Middle frontal gyrus (tissue), 1 donor: ENCODE results near the gene PHF1.

ENCODE experiments used
- DNase-seq: peaks from one replicate; pipeline ENCODE4 v3.0.0-alpha.2; 2015; ENCODE audit warnings: low spot score; ENCODE audit errors: extremely low spot score

Gene PHF1

GRCh38 chr6:33417128-33417902, 6.5 kb downstream of the PHF1 start:
- DNase-seq = no peak

DNA sequence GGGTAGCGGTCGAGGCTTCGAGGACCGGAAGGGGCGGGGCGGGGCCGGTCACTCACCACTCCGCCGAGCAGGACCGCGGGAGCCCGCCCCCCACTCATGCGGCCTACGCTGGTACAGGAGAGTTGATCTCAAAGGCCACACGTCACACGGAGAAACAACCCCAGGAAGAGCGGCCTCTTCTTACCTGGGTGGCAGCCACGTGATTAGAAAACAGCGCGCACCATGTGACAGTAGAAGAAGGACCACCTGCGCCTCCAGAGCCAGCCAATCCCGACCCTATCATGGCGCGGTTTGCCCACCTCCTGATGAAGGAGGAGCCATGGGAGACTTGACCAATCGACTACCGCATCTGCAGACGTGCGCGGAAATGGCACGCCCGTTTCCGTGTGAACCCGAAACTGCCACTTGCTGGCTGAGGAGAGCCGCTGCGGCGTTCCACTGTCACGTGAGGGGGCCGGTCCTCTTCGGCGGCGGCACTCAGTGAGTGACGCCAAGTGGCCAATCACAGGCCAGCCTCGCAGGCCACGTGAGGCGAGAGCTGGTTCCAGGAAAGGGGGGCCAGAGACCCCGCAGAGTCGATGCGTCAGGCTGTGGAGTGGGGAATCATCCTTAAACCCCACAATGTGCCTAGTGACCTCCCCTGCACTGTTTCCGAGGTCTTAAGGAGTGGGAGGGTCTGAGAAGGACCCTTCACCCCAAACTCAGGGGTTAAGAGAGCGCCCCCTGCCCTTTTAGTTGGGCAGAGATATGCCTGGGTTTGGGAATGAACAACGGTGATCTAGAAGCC, 7.3 kb downstream of the PHF1 start, which contains the start of gene CUTA:
Gene CUTA (minus strand): TSS at position 205 of the 787 bp plus-strand sequence. CDS start 107 bp downstream, at position 98.
- peak; percentile 100 for DNase-seq

GRCh38 chr6:33418690-33419291, 8.0 kb downstream of the PHF1 start:
- DNase-seq = no peak

DNA sequence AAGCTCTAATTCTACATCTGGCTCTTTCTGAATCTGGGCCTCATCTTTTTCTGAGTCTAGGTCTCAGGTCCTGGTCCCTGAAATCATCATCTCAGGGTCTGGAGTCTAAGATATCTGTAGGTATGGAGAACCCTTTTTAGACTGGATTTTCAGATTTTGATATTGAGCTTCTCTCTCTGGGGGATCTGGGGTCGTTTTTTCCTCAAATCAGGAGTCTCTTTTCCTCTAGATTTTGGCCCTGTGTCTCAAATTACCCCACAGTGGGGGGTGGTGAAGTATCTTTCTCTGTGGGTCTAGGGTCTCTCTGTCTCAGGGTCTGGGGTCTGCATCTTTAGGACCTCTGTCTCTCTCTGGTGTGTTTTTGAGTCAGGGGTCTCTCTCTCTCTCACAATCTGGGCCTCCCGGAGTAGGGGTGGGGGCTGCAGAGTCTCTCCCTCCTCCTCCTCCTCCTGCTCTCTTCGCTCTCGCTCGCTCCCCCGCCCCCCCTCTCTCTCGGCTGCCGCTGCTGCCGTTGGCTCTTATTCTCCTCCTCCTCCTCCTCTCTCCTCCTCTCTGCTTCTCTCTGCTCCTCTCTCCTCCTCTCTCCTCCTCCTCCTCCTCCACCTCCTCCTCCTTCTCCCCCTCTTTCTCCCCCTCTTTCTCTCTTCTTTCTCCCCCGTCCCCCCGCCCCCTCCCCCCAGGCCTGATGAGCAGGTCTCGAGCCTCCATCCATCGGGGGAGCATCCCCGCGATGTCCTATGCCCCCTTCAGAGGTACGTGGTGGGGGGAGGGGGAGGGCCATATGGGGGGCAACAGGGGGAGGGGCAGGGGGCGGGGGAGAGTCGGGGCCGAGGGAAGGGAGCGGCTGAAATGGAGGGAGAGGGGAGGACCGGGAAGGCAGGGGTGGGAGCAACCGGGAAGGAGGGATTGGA, 9.0 kb downstream of the PHF1 start, which contains the start of gene SYNGAP1:
Gene SYNGAP1 (plus strand): TSS at position 486 of the 911 bp plus-strand sequence. CDS start 200 bp downstream, at position 686.
- DNase-seq = no peak

- DNase-seq = no peak
These were observed 9.9 kb downstream of the PHF1 start for GRCh38 chr6:33420491-33421343.

DNA sequence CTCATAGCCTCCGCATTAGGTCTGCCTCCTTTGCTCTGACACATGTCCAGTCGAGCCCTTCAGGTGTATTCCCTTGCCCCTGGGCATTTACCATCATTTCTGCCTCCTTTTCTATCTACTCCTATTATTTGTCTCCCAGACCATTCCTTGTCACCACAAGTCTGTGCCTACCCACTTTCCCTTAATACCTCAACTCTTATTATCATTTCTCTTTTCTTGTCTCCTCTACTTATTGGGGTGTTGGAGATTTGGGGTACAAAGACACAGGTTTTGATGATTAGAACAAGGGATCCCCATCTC, 10.5 kb downstream of the PHF1 start:
- no peak for DNase-seq

DNA sequence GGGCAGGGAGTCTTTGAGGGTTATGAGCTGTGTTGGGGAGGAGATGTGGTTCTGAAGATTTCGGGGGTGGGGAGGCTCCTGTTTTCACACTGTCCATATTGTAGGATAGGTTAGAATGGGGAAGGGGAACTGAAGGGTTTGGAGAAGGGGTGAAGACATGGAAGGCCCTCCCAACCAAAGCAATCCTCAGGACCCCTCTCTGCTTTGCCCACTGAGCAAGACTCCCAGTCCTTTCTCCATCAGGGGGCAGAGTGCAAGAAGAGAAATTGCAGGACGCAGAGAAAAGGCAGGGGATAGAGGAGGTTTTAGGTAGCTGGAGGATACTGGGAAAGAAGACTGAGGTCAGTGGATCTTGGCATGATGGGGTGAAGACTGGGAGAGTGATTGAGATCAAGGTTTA, 13.0 kb downstream of the PHF1 start:
- DNase-seq = no peak

DNA sequence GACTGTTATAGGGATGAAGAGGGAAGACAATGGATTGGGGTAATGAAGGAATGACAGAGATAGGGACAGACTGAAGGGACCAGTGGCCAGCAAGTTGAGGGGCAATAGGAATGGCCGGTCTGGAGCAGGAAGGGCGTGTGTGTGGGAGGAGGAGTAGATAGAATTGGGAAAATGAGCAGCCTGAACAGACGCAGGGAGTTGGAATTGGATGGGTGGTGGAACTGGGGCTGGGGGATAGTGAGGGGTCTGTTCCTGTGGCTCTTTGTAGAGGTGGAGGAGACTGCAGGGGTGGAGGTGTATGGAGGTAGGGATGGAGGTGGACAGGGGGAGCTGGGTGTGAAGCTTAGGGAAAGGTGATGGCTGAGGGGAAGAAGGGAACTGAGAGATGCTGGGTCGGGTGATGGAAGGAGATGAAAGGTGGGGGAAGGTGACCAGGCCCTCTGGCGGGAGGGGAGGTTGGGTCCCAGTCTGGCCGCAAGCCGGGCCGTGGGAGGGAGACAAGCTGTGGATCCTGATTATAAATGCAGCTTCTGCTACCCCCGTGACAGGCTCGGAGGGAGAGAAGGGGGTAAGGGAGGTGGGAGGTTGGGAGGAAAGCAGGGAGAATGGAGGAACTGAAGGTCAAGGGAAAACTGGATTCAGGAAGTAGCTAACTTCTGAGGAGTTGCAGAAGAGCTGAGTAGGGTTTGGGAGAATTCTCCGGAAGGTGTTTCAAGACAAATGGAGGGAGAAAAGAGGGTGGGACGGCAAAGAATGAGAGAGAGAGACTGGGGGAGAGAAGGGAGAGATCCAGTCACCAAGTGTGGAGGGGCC, 14.2 kb downstream of the PHF1 start:
- no peak for DNase-seq

- DNase-seq = no peak
These were observed 15.1 kb downstream of the PHF1 start for GRCh38 chr6:33425668-33426577.

DNA sequence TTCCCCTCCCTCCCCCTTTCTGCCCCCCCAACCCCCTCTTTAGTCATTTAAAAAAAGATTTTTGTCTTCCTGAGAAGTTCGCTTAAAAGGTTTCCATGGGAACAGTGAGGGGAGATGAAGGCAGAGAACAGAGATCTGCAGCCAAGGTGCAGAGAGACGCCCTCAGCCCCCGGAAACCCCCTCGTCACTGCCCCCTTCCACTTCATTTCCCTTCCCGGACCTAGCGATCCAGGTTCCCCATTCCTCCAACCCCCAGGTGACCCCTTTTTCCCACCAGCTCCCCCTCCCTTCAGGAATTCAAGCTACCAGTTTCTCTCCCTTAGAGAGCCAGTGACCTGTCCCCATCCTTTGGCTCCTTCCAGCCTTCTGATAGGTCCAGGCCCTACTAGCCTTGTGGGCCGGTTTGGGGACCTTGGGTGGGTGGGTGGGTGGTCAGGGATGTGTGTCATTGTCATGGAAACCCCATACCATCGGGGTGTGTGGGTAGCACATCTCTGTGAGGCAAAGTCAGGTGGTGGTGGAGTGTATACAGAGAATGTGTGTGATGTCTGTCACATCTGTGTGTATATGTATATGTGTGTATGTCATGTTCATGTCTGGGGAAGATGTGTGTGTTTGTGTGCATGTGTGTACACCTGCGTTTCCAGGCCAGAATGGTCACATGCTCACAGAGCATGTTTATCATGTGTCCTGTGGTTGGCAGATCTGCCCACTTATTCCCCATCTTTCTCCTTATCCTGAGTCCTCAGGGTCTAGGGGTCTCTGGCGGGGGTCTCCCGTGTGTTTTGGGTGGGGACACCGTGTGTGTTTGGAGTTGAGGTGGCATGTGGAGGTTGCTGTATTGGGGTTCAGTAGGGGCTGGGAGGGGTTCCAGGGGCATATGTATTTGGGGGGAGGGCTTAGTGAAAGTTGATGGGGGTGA, 16.0 kb downstream of the PHF1 start:
- DNase-seq = no peak

GRCh38 chr6:33427585-33428223, 16.9 kb downstream of the PHF1 start:
- DNase-seq = no peak

DNA sequence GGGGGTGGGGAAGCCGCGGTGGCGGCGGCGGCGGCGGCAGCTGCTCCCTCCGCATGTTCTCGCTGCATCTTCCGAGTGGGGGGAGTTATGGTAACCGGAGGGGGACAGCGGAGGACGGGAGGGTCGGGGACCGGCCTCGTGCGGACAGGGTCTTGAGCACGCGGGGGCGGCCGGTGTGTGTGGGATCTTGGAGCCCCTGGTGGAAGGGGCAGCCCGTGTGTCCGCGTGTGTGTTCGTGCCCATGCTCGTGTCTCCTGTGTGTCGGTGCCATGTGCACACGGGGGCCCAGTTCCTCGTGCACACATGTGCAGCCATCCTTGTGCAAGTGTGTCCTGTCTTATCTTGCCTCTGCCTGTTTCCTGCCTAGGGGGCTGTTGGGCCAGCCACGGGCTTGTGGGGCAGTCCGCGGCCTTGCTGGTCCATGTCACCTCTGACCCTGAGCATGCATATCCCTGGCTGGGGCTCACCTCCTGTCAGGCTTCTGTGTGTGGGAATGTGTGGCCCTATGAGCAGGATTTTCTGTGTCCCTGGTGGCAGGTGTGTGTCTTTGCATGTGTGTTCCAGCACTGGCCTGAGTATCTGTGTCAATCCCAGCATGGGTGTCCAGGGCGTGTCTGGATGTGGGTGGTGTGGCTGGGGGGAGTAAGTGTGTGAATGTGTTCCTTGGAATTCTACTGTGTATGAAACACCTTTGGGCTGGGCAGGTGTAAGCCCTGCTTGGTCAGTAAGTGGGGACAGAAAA, 17.6 kb downstream of the PHF1 start:
- no peak for DNase-seq

DNA sequence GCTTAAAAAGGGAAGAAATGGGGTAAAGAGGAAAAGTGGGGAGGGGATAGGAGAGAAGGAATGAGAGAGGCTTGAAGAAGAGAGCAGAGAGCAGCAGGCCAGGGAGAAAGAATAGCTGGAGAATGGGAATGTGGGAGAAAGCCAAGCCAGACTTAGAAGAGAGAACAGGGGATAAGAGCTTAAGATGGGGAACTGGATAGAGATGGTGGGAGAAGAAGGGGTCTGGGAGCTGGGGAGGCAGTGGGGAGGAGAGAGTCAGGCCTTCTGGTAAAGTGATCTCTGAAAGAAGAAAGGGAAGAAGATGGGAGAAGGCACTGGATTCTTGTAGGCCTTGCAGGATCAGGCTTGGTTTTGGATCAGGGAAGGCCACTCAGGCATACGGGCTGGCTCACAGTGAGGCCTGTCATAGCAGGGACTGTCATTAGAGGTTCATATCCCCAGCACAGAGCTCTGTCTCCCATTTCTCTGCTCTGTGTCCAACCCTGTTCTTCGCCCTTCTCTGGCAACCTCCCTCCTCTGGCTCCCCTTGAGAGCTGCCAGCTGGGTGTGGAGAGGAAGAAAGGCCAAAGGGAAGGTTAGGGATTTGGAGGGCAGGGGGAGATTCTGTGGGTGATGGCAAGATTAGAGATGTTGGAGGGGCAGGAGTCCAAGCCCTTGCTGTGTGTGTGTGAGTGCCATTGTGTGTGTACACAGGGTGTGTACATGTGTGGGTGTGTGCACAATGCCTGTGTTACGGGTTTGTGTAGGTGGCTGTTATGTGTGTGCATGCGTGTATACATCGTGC, 18.3 kb downstream of the PHF1 start:
- no peak for DNase-seq

GRCh38 chr6:33429750-33430052, 18.9 kb downstream of the PHF1 start:
- DNase-seq = no peak

GRCh38 chr6:33430334-33430733, 19.5 kb downstream of the PHF1 start:
- DNase-seq = no peak
